Measurements from ENCODE around the gene KRTAP1-1.
"Not testable (repeated sequence)": the region's sequence is repeated elsewhere in the genome, so short reads cannot be mapped to it uniquely, and the experiment has no call there.

KRTAP1-1 gene

DNA sequence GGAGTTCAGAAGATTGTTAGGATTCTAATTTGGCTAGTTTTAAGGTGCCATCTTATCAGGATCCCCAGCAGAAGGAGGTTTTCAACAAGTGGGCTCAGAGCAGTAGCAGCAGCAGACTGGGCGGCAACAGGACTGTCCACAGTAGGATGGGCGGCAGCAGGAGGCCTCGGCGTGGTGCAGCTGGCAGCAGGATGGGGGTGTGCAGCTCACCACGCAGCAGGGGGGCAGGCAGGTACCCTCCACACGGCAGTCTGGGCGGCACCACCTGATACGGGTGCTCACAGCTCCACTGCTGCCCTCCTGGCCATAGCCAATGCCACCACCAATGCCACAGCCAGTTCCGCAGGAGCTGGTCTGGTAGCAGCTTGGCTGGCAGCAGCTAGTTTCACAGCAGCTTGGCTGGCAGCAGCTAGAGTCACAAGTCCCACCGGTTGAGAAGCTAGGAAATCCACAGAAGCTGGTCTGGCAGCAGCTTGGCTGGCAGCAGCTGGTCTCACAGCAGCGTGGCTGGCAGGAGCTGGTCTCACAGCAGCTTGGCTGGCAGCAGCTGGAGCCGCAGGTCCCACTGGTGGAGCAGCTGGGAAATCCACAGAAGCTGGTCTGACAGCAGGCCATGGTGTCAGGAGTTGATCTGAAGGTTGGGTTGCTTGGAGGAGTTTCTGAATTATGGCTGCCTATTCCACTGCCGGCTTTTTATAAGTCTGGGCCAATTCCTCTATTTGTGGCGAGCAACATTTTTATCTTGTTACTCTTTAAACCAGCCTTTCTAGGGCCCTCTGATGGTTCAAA, at the start of gene KRTAP1-1:
TSS of gene KRTAP1-1 (minus strand) at position 668 of the 789 bp plus-strand sequence. CDS start at position 615, 53 bp downstream.
- DNase-seq (ENCODE audit: low read depth) = not testable (repeated sequence)

DNA sequence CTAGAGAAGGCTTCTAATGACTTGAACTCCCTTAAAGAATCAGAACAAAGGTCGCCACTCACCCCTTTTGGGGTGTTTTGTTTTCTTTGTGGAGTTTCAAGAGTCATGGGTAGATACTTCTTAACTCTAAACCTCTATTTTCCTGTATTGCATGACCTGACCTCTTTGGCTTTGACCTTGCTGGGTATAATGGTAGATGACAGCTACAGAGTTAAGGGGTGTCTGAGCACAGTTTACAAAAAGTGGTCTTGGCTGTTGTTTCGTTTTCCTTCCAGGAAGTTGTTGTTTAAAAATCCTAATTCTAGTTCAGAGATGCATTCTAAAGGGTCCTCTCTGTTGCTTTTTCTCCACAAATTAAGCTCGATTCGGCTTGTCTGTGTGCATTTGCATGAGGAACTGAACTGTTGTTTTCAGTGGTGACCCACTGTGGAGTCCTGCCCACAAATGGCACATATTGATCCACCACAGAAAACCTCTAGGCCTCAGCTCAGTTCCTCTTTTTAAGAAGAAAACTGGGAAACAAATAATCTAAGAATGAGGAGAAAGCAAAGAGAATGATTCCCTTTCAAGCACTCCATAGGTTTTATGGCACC, 47.6 kb upstream of the KRTAP1-1 start:
- DNase-seq (ENCODE audit: low read depth) = not testable (repeated sequence)

DNA sequence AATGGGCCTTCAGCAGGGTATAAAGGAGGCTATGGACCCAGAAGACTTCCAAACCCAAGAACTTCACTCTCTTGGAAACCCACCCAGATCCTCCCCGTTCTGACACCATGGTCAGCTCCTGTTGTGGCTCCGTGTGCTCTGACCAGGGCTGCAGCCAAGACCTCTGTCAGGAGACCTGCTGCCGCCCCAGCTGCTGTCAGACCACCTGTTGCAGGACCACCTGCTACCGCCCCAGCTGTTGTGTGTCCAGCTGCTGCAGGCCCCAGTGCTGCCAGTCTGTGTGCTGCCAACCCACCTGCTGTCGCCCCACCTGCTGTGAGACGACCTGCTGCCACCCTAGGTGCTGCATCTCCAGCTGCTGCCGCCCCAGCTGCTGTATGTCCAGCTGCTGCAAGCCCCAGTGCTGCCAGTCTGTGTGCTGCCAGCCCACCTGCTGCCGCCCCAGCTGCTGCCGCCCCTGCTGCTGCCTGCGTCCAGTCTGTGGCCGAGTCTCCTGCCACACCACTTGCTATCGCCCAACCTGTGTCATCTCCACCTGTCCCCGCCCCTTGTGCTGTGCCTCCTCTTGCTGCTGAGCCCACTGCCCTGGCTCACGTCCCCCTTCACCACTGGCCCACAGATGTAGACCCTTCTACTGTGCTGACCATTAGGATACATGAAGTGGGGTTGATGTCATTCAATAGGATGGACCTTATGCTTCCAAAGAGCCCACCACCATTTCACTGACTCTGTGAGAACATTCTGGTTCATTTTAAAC, 43.0 kb upstream of the KRTAP1-1 start, which contains the start of gene KRTAP4-7:
TSS of gene KRTAP4-7 (plus strand) at position 51 of the 757 bp plus-strand sequence. CDS start at position 108, 57 bp downstream.
- DNase-seq (ENCODE audit: low read depth) = not testable (repeated sequence)

DNA sequence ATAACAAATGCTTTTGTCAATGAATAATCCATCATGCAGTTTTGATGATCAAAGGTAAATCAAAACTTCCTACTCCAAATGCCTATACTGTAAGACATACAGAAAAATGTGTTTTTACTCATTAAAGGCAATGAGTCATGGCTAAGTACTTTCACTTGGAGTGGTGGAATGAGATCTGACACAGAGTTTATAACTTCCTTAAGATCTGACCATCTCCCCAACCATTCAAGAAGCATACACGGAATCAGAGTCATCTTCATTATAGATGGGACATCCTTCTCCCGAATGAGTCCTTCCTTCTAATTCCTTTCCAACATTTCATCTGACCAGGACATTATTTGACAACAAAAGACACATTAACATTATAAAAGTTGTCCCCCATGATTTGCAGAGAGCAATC, 42.2 kb upstream of the KRTAP1-1 start:
- DNase-seq (ENCODE audit: low read depth) = not testable (repeated sequence)

DNA sequence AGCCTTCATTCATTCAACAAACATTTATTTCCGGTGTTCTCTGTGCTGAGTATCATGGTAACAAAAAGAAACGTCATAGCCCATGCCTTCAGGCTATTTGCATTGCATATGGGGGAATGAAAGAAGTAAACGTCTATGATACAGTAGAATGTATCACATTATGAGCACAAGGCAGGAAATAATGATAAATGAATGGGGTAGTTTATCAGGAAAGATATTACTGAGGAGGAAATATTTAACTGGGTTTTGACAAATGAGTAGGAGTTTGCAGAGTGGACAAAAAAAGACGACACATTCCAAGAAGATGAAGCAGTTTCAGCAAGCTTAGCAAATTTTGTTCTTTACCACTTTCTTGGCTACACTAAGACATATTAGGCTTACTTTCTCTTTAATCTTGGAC, 41.4 kb upstream of the KRTAP1-1 start:
- no peak for DNase-seq (ENCODE audit: low read depth)

DNA sequence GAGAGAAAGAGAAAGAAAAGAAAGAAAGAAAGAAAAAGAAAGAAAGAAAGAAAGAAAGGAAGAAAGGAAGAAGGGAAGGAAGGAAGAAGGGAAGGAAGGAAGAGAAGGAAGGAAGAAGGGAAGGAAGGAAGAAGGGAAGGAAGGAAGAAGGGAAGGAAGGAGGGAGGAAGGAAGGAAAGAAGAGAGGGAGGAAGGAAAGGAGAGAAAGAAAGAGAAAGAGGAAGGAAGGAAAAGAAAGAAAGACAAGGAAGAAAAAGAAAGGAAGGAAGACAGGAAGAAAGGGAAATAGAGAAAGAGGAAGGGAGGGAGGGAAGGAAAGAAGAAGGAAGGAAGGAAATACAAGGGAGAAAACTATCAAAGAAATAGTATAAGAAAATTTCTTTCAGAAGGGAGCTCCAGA, 35.5 kb upstream of the KRTAP1-1 start:
- no peak for DNase-seq (ENCODE audit: low read depth)

- DNase-seq (ENCODE audit: low read depth) = no peak
Measured at GRCh38 chr17:41073676-41074075, 32.4 kb upstream of the KRTAP1-1 start.

DNA sequence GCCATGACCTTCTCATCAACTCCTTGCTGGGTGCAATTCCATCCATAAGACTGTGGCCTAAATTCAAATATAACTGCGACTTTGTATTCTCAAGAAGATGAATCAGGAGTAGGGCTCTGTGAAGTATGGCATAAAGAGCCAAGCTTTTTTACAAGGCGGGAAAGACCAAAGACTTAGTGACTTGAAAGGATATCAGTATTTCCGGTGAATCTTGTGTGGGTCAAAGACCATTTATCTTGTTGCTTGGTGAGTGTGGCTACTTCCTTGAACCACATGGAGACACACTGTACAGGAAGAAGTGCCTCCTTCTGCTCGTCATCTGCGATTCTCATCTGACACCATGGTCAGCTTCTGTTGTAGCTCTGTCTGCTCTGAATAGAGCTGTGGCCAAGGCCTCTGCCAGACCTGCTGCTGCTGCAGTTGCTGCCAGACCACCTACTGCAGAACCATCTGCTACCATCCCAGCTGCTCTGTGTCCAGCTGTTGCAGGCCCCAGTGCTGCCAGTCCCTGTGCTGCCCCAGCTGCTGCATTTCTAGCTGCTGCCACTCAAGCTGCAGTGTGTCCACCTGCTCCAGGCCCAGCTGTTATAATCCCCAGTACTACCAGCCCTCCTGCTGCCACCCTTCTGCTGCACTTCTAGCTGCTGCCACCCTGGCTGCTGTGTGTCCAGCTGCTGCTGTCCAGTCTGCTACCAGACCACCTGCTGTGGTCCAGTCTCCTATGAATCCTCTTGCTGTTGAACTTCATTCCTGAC, 30.5 kb upstream of the KRTAP1-1 start:
- no peak for DNase-seq (ENCODE audit: low read depth)

DNA sequence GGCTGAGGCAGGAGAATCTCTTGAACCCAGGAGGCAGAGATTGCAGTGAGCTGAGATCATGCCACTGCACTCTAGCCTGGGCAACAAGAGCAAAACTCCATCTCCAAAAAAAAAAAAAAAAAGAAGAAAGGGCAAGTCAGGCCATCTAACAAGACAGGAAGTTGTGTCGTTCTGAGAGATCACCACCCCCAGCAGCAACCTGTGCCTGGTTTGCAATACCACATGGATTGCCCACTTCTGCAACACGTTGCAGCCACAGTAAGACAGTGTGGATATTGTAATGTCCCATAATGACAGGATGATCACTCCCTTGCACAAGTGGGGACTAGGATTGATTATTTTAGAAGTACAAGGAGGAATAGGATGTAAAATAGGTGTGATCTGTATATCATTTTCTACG, 27.8 kb upstream of the KRTAP1-1 start:
- no peak for DNase-seq (ENCODE audit: low read depth)

DNA sequence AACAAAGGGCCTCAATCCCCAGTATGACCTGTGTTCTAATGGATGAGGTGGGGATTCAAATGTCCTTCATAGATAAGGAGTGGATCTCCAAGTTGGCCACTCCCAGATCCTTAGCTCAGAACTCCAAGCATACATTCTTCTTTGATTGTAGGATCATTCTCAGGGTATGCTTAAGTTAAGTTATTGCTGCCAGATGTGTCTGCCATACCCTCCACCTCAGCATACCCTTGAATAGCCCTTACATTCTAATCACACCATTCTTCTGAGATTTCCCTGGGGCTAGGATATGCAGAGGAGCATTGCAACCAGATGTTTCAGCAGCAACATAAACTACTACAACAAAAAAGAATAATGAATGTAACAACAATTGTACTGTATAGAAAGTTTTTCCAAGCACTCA, 26.0 kb upstream of the KRTAP1-1 start:
- DNase-seq (ENCODE audit: low read depth) = no peak

GRCh38 chr17:41065829-41066624, 24.8 kb upstream of the KRTAP1-1 start, which contains the start of gene KRTAP2-4:
Gene KRTAP2-4 (minus strand): TSS chr17:41065879. CDS start chr17:41065845, 34 bp downstream.
- DNase-seq (ENCODE audit: low read depth) = no peak

DNA sequence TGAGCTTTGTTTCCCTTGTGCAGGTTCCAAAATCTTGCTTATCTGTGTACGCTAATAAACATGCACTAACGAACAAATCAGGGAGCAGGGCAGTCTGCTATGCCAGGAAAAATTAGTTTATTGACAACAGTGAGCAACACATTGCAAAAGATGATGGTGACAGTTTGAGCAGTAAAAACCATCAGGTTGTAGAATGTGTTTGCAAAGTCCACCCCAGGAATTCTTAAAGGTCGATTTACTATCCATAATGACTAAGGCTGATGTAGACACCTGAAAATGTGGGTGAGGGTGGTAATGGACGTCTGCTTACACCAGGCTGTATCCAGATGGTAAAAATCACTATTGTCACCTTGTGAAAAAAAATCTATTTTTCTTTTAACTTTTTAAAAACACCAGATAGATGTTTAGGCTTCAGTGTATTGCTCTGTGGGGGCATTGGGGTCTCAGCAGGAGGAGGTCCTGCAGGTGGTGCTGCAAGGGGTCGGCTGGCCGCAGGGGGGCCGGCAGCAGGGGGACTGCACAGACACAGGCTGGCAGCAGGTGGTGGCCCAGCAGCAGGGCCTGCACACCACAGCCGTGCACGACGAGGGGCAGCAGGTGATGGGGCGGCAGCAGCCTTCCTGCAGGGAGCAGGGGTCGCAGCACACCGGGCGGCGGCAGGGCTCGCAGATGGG, 23.9 kb upstream of the KRTAP1-1 start:
- not testable (repeated sequence) for DNase-seq (ENCODE audit: low read depth)

- no peak for DNase-seq (ENCODE audit: low read depth)
Measured at GRCh38 chr17:41064301-41064700, 23.1 kb upstream of the KRTAP1-1 start.

DNA sequence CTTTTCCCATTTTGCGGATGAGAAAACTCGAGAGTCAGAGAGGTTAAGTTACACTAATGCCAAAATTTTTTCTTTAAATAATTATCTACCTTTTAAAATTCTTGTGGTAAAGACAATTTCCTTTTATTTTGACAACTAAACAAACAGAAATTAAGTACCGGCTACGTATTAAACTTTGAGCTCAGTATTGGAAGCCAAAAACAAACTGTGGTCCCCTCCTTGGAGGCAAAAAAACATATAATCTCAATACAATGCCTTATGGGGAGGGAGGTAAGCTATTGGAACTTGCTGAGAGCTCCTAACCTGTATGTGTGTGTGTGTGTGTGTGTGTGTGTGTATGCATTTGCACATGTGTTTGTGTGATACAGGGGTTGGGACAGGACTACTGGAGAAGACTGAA, 22.2 kb upstream of the KRTAP1-1 start:
- DNase-seq (ENCODE audit: low read depth) = no peak

DNA sequence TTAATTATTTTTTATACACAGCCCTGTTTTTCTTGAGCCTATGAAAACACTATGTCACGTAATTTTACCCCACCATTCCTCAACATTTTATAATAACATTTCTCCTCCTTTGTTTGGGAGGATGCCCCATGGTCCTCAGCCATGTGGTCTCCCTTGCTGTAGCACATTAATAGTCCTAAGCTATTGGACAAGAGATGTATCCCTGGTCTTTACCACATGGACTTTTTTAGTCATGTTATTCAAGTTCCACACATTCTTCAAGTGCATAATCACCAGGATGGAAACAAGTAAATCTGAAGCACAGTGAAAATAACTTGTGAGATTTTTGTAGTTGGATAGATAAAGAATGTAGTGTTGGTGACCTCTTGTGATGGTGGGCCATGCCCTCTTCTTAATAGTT, 20.7 kb upstream of the KRTAP1-1 start:
- no peak for DNase-seq (ENCODE audit: low read depth)

GRCh38 chr17:41060052-41060604, 18.9 kb upstream of the KRTAP1-1 start, which contains the start of gene KRTAP2-3:
Gene KRTAP2-3 (minus strand): TSS chr17:41060114. CDS start chr17:41060050, 64 bp downstream.
- no peak for DNase-seq (ENCODE audit: low read depth)

- DNase-seq (ENCODE audit: low read depth) = not testable (repeated sequence)
Measured at GRCh38 chr17:41059276-41060051, 18.2 kb upstream of the KRTAP1-1 start.

DNA sequence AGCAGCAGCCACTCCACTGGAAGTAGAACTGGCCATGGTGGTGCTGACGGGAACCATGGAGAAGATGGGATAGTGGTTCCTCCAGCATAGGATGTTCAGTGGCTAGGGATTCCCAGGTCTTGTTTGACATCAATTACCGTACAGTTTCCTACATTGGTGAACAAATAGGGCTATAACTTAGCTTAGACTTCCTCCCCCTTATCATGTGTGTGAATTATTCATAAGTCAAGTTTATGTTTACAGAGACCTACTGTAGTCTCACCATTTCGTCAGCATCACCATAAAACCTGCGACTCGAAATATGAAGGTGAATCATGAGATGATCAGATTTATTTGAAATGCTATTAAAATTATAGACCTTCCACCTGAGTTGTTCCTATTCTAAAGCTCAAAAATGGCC, 17.5 kb upstream of the KRTAP1-1 start:
- DNase-seq (ENCODE audit: low read depth) = no peak

GRCh38 chr17:41057547-41057946, 16.3 kb upstream of the KRTAP1-1 start:
- DNase-seq (ENCODE audit: low read depth) = no peak

Measured in stimulated activated CD8-positive, alpha-beta memory T cell treated with anti-CD3 and anti-CD28 coated beads, Interleukin-15, amount 100 ng/mL, for 1 hour (primary cell).